ENCODE data around the gene ROBO2. TPM values are rescaled to one million over a fixed set of nuclear protein-coding genes. Genes with fewer than 3 reads are reported as not detected.

Gene ROBO2
- total RNA-seq, 1 donor from 2014 or later: 3.9 TPM

DNA sequence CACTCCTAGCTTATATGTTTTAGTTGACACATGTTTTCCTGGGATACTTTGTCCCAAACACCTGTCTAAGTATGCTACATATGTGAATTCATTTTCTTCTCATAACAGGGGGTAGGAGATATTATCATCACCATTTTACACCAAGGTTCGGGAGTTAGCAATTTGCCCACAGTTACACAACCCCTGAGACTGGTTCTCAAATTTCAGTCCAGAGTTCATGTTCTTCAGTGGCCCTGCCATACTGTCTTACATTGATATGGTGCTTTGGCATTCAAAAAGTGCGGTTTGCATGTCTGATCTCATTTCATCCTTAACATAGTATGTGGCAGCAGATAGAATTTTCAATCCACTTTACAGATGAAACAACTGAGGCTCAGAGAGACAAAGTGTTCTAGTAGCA is 38.4 kb downstream of the ROBO2 start:
- Histone ChIP-seq H3K36me3 (ENCODE audit: control insufficient read depth, insufficient read depth, low read length) (no peaks in the 10 kb centered on the region), H3K4me3 (ENCODE audit: low read depth, low read length) (no peak overlapping the region), H3K27me3 (ENCODE audit: control insufficient read depth, insufficient read depth, low read length) (no peaks in the 10 kb centered on the region)
- DNase-seq (ENCODE audit: low read depth): no peak
- TF ChIP-seq, protein P1, sequence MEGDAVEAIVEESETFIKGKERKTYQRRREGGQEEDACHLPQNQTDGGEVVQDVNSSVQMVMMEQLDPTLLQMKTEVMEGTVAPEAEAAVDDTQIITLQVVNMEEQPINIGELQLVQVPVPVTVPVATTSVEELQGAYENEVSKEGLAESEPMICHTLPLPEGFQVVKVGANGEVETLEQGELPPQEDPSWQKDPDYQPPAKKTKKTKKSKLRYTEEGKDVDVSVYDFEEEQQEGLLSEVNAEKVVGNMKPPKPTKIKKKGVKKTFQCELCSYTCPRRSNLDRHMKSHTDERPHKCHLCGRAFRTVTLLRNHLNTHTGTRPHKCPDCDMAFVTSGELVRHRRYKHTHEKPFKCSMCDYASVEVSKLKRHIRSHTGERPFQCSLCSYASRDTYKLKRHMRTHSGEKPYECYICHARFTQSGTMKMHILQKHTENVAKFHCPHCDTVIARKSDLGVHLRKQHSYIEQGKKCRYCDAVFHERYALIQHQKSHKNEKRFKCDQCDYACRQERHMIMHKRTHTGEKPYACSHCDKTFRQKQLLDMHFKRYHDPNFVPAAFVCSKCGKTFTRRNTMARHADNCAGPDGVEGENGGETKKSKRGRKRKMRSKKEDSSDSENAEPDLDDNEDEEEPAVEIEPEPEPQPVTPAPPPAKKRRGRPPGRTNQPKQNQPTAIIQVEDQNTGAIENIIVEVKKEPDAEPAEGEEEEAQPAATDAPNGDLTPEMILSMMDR (IDR thresholded peaks at IDR 0.05; ENCODE audit: insufficient read depth, low read length, poor library complexity, severe bottlenecking): no peak

DNA sequence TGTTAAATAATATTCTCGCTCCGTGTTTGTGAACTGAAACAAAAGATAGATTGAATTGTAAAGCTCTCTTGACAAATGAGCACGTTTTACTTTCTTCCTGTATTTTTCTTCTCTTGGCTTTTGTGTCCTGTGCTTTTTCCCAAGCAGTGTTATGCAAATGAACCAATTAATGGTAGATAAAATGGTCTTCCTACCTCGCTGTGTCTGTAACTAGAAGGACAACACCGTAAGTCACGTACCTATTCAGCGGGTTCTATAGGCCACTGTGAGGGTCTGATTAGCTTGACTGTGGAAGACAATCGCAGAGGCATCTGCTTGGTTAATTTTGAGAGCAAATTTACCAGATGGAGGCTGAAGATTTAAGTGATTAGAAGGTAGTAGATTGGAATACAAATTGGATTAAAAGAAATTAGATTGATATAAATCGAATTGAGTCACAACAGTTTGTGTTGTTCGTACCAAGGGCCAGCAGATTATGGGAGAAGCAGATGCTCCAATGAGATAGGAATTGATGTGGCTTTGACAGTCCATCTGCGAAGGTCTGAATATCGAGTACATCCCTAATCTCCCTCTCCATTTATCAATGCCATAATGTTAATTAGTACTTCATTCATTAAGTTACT is 40.2 kb downstream of the ROBO2 start:
- Histone ChIP-seq H3K4me3 (ENCODE audit: low read depth, low read length) (no peak overlapping the region), H3K27me3 (ENCODE audit: control insufficient read depth, insufficient read depth, low read length) (no peaks in the 10 kb centered on the region), H3K36me3 (ENCODE audit: control insufficient read depth, insufficient read depth, low read length) (no peaks in the 10 kb centered on the region)
- TF ChIP-seq, protein P1 (IDR thresholded peaks at IDR 0.05; ENCODE audit: insufficient read depth, low read length, poor library complexity, severe bottlenecking): no peak
- DNase-seq (ENCODE audit: low read depth): no peak

DNA sequence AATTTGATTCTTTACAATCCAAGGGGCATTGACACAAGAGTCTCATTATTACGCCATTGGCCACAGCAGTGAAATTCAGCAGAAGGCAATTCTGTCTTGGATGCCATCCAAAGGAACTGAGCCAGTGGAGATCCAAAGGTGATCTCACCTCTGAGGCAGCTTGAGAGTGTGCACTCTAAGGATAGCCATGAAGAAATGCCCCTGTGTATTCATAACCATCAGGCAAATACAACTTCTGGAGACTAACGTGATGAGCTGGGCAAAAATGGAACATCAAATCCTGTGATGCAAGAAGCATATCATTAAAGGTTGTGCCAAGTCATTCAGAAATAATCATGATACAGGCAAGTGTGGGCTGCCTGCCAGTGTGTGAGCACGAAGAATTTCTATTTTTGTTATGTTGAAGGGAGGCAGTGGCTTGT is 41.4 kb downstream of the ROBO2 start:
- H3K27me3 ChIP-seq (ENCODE audit: control insufficient read depth, insufficient read depth, low read length): no peaks in the 10 kb centered on the region
- TF ChIP-seq, protein P1 (IDR thresholded peaks at IDR 0.05; ENCODE audit: insufficient read depth, low read length, poor library complexity, severe bottlenecking): no peak
- DNase-seq (ENCODE audit: low read depth): peak; percentile 86

DNA sequence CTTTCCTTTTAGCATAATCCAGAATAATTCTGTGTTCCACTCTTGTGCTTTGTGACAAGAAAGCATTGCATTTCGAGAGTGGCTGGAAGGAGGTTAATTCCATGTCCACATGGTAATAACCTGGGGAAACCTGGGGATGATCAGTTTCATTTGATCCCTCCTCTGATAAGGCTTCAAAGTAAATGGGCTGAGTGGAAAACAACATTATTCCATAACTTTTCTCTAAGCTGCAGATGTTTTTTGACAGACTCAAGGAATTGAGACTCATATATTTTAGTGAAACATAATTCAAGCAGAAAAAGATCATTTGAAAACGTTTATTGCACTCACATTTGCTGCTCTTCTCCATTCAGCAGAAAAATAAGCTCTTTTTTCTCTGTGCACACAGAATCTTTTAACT is 44.6 kb downstream of the ROBO2 start:
- Histone ChIP-seq H3K4me3 (ENCODE audit: low read depth, low read length) (no peak overlapping the region), H3K27me3 (ENCODE audit: control insufficient read depth, insufficient read depth, low read length) (no peaks in the 10 kb centered on the region), H3K36me3 (ENCODE audit: control insufficient read depth, insufficient read depth, low read length) (no peaks in the 10 kb centered on the region)
- TF ChIP-seq, protein P1 (IDR thresholded peaks at IDR 0.05; ENCODE audit: insufficient read depth, low read length, poor library complexity, severe bottlenecking): no peak
- no peak for DNase-seq (ENCODE audit: low read depth)

More for the DNA sequence above, 41.4 kb downstream of the ROBO2 start:
- no peak overlapping the region for H3K4me3 ChIP-seq (ENCODE audit: low read depth, low read length)
- no peaks in the 10 kb centered on the region for H3K36me3 ChIP-seq (ENCODE audit: control insufficient read depth, insufficient read depth, low read length)

DNA sequence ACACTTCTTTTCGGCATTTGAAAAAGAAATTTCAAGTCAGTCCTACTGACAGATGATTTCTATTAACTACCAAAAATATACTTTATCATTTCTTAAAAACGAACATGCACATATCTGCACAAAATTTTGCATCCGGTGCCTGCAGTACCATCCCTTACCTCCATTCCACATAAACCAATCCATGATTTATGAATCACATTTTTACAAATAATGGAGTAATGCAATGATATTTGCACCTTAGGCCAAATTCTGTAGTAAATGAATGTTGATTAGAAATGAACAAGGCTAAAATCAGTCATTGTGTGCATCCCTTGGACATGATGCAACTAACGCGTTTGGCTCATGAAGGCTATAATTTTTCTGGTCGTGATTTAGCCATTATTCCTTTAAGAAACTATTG is 46.5 kb downstream of the ROBO2 start:
- H3K4me3 ChIP-seq (ENCODE audit: low read depth, low read length): no peak overlapping the region
- TF ChIP-seq, protein P1 (IDR thresholded peaks at IDR 0.05; ENCODE audit: insufficient read depth, low read length, poor library complexity, severe bottlenecking): no peak
- no peaks in the 10 kb centered on the region for H3K27me3 ChIP-seq (ENCODE audit: control insufficient read depth, insufficient read depth, low read length)
- H3K36me3 ChIP-seq (ENCODE audit: control insufficient read depth, insufficient read depth, low read length): no peaks in the 10 kb centered on the region
- DNase-seq (ENCODE audit: low read depth): no peak

DNA sequence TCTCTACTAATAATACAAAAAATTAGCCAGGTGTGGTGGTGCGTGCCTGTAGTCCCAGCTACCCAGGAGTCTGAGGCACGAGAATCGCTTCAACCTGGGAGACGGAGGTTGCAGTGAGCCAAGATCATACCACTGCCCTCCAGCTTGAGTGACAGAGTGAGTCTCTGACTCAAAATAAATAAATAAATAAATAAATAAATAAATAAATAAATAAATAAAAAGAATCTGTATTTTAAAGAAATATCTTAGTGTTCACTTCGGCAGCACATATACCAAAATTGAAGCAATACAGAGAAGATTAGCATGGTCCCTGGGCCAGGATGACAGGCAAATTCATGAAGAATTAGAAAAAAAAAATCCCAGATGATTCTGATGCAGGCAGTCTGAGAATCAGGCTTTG is 51.9 kb downstream of the ROBO2 start:
- H3K4me3 ChIP-seq (ENCODE audit: low read depth, low read length): no peak overlapping the region
- H3K27me3 ChIP-seq (ENCODE audit: control insufficient read depth, insufficient read depth, low read length): no peaks in the 10 kb centered on the region
- no peaks in the 10 kb centered on the region for H3K36me3 ChIP-seq (ENCODE audit: control insufficient read depth, insufficient read depth, low read length)
- DNase-seq (ENCODE audit: low read depth): no peak
- TF ChIP-seq, protein P1 (IDR thresholded peaks at IDR 0.05; ENCODE audit: insufficient read depth, low read length, poor library complexity, severe bottlenecking): no peak
